Suprapubic skin (tissue), 2 donors: ENCODE measurements around the gene TMEM89.

ENCODE experiments used
- EP300 ChIP-seq: sonication (generic); formaldehyde crosslinking; IDR thresholded peaks from one replicate; pipeline ENCODE4 v1.6.1; 2017; ENCODE audit warnings: antibody characterized with exemption
- POLR2A ChIP-seq, 2 donors: fragments of 450-650 bp; IDR thresholded peaks; one replicate each; pipeline ENCODE4 v1.6.1; 2017; ENCODE audit warnings: antibody characterized with exemption in 2 of 2, mild to moderate bottlenecking in 2 of 2, moderate library complexity in 2 of 2

- TF ChIP-seq POLR2A (IDR thresholded peaks at IDR 0.05), result no peak
- TF ChIP-seq EP300, result no peak
Observed at GRCh38 chr3:48641396-48641795, 19.8 kb upstream of the TMEM89 start.
